H9 (cell line): Measurements from ENCODE around the gene GRID1. TPM values are rescaled to one million over a fixed set of nuclear protein-coding genes. Genes with fewer than 3 reads are reported as not detected.

Experiments used
- DNase-seq: peaks from one replicate; pipeline ENCODE4 v3.0.0-alpha.2; 2017
- H2AFZ ChIP-seq: one replicate; pipeline ENCODE4 v1.6.1; 2013; ENCODE audit warnings: mild to moderate bottlenecking, low read length, control low read depth, moderate library complexity
- H2AK5ac ChIP-seq: 2 replicates; pipeline ENCODE4 v1.6.1; 2013; ENCODE audit warnings: low read length, control low read depth, mixed read lengths; ENCODE audit not compliant: insufficient read length
- H2BK120ac ChIP-seq: one replicate; pipeline ENCODE4 v1.6.1; 2013; ENCODE audit warnings: low read depth, mild to moderate bottlenecking, low read length, control low read depth, inconsistent platforms; ENCODE audit not compliant: poor library complexity, severe bottlenecking
- H2BK12ac ChIP-seq: 2 replicates; pipeline ENCODE4 v1.6.1; 2013; ENCODE audit warnings: low read length, control low read depth, mixed read lengths, low read depth; ENCODE audit not compliant: insufficient read length
- H2BK15ac ChIP-seq: 2 replicates; pipeline ENCODE4 v1.6.1; 2013; ENCODE audit warnings: low read depth, low read length, control low read depth
- H2BK20ac ChIP-seq: one replicate; pipeline ENCODE4 v1.6.1; 2013; ENCODE audit warnings: low read depth, mild to moderate bottlenecking, low read length, control low read depth, inconsistent platforms; ENCODE audit not compliant: poor library complexity, severe bottlenecking
- H2BK5ac ChIP-seq: 2 replicates; pipeline ENCODE4 v1.6.1; 2013; ENCODE audit warnings: low read length, control low read depth, mixed read lengths; ENCODE audit not compliant: insufficient read length
- H3K14ac ChIP-seq: 2 replicates; pipeline ENCODE4 v1.6.1; 2013; ENCODE audit warnings: low read length, control low read depth; ENCODE audit not compliant: insufficient read depth
- H3K18ac ChIP-seq: 2 replicates; pipeline ENCODE4 v1.6.1; 2013; ENCODE audit warnings: low read depth, mild to moderate bottlenecking, mixed read lengths, low read length, control low read depth; ENCODE audit not compliant: insufficient read length
- H3K23ac ChIP-seq: 2 replicates; pipeline ENCODE4 v1.6.1; 2013; ENCODE audit warnings: low read length, control low read depth, mixed read lengths, low read depth; ENCODE audit not compliant: insufficient read length
- H3K23me2 ChIP-seq: 2 replicates; pipeline ENCODE4 v1.6.1; 2013; ENCODE audit warnings: low read depth, mild to moderate bottlenecking, mixed read lengths, low read length, control low read depth; ENCODE audit not compliant: insufficient read length, poor library complexity, severe bottlenecking
- H3K27ac ChIP-seq: 2 replicates; pipeline ENCODE4 v1.5.1; 2013; ENCODE audit warnings: low read length, control low read depth, mixed read lengths, low read depth; ENCODE audit not compliant: insufficient read length
- H3K27me3 ChIP-seq: 2 replicates; pipeline ENCODE4 v1.6.1; 2013; ENCODE audit warnings: low read length, control low read depth, inconsistent platforms; ENCODE audit not compliant: insufficient read depth
- H3K4ac ChIP-seq: 2 replicates; pipeline ENCODE4 v1.6.1; 2013; ENCODE audit warnings: low read depth, mild to moderate bottlenecking, control low read depth, inconsistent platforms, low read length, moderate library complexity
- H3K4me1 ChIP-seq: 2 replicates; pipeline ENCODE4 v1.6.1; 2013; ENCODE audit warnings: low read length, control low read depth, inconsistent platforms; ENCODE audit not compliant: insufficient read depth
- H3K4me2 ChIP-seq: 2 replicates; pipeline ENCODE4 v1.6.1; 2013; ENCODE audit warnings: low read length, control low read depth, mixed read lengths; ENCODE audit not compliant: insufficient read length, insufficient read depth
- H3K56ac ChIP-seq: 2 replicates; pipeline ENCODE4 v1.6.1; 2013; ENCODE audit warnings: low read depth, mild to moderate bottlenecking, mixed read lengths, low read length, control low read depth; ENCODE audit not compliant: insufficient read length
- H3K79me1 ChIP-seq: 2 replicates; pipeline ENCODE4 v1.6.1; 2013; ENCODE audit warnings: low read depth, mild to moderate bottlenecking, moderate library complexity, low read length, control low read depth, inconsistent platforms; ENCODE audit not compliant: insufficient read depth, poor library complexity, severe bottlenecking
- H3K79me2 ChIP-seq: 2 replicates; pipeline ENCODE4 v1.6.1; 2013; ENCODE audit warnings: low read length, control low read depth, inconsistent platforms; ENCODE audit not compliant: insufficient read depth
- H3K9ac ChIP-seq: 2 replicates; pipeline ENCODE4 v1.6.1; 2013; ENCODE audit warnings: low read length, control low read depth, mixed read lengths; ENCODE audit not compliant: insufficient read length; ENCODE audit errors: extremely low read depth
- H3K9me3 ChIP-seq: one replicate; pipeline ENCODE4 v1.6.1; 2013; ENCODE audit warnings: low read depth, low read length, inconsistent platforms; ENCODE audit not compliant: control insufficient read depth
- H3T11ph ChIP-seq: one replicate; pipeline ENCODE4 v1.6.1; 2013; ENCODE audit warnings: mild to moderate bottlenecking, low read length, control low read depth, inconsistent platforms
- H4K20me1 ChIP-seq: one replicate; pipeline ENCODE4 v1.6.1; 2013; ENCODE audit not compliant: control insufficient read depth, insufficient read length, insufficient read depth
- H4K5ac ChIP-seq: 2 replicates; pipeline ENCODE4 v1.6.1; 2013; ENCODE audit warnings: low read depth, mild to moderate bottlenecking, mixed read lengths, low read length, control low read depth; ENCODE audit not compliant: insufficient read length
- H4K8ac ChIP-seq: replicated peaks from 2 replicates; pipeline ENCODE4 v1.6.1; 2013; ENCODE audit warnings: low read length, control low read depth, mixed read lengths, low read depth; ENCODE audit not compliant: insufficient read length
- H4K91ac ChIP-seq: 2 replicates; pipeline ENCODE4 v1.6.1; 2013; ENCODE audit warnings: low read depth, mild to moderate bottlenecking, moderate library complexity, mixed read lengths, low read length, control low read depth; ENCODE audit not compliant: insufficient read length
- H3K27ac Mint-ChIP-seq, 3 experiments: 2 replicates in 2 of 3; 3 replicates in 1 of 3; pipeline ENCODE4 v1.8.0; 2020 to 2021; ENCODE audit warnings: mixed read lengths in 3 of 3, mild to moderate bottlenecking in 1 of 3, moderate library complexity in 1 of 3
- H3K27me3 Mint-ChIP-seq: 2 replicates; pipeline ENCODE4 v1.8.0; 2021; ENCODE audit warnings: low read depth, mild to moderate bottlenecking, moderate library complexity, mixed read lengths
- H3K36me3 Mint-ChIP-seq, 3 experiments: 2 replicates in 2 of 3; 3 replicates in 1 of 3; pipeline ENCODE4 v1.8.0; 2020 to 2021; ENCODE audit warnings: low read depth in 3 of 3, mixed read lengths in 3 of 3; ENCODE audit not compliant: insufficient read depth in 1 of 3
- H3K4me1 Mint-ChIP-seq, 2 experiments: 2 replicates each; pipeline ENCODE4 v1.8.0; 2020; ENCODE audit warnings: mixed read lengths in 2 of 2
- H3K4me3 Mint-ChIP-seq, 2 experiments: 2 replicates in 1 of 2; 3 replicates in 1 of 2; pipeline ENCODE4 v1.8.0; 2020 to 2021; ENCODE audit warnings: mild to moderate bottlenecking in 2 of 2, mixed read lengths in 2 of 2, moderate library complexity in 1 of 2
- H3K9me3 Mint-ChIP-seq, 2 experiments: 2 replicates in 1 of 2; 3 replicates in 1 of 2; pipeline ENCODE4 v1.8.0; 2020; ENCODE audit warnings: mild to moderate bottlenecking in 2 of 2, mixed read lengths in 2 of 2, moderate library complexity in 1 of 2
- CTCF ChIP-seq: fragments of 200-600 bp; sonication (generic); conservative IDR thresholded peaks from 3 replicates; pipeline ENCODE4 v1.8.0; 2021; ENCODE audit warnings: antibody characterized with exemption, mild to moderate bottlenecking
- WGBS: extraction: QIAGEN DNeasy Blood & Tissue Kit; methylation state at CpG from one replicate; pipeline ENCODE4 v1.1.7; 2013; ENCODE audit warnings: missing lambda C conversion rate, low lambda C conversion rate, mixed read lengths; ENCODE audit not compliant: insufficient read length; ENCODE audit errors: extremely low coverage; 5-methylcytosine and 5-hydroxymethylcytosine counted together
- total RNA-seq: library from RNA; stranded (reverse); gene quantifications from 2 replicates; pipeline ENCODE4 v1.2.1, GENCODE V29; 2021

GRID1 gene
- total RNA-seq, 1 experiment from 2014 or later, result 0.35 TPM

DNA sequence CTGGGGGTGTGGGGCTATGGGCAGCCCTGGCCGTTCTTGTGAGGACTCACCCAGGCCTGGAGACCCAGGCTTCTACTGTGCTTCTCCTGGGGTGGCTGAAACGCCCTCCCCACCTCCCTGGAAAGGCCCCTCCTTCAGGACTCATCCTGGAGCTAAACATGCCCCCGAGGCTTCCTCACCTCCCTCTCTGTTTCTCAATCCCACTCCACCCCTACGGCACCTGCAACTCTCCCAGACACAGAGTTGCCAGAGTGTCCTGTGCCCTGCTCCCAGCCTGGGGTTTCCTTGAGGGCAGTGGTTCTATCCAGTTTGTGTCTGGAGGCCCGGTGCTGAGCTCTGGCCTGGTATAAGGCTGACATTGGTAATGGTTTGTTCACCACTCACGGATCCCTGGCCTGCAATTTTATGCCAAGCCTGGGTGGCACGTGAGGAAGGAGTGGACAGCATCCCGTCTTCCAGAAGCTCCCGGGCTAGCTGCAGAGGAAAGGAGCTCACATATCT, 68.0 kb downstream of the GRID1 start:
- Histone ChIP-seq H4K5ac (no peak overlapping the region), H3K9me3 (no peaks in the 10 kb centered on the region), H3K18ac (no peak overlapping the region), H3K9ac (no peak overlapping the region), H2BK120ac (no peak overlapping the region), H2BK12ac (no peak overlapping the region), H4K91ac (no peak overlapping the region), H3K4ac (no peak overlapping the region), H3K14ac (no peak overlapping the region), H2AFZ (no peak overlapping the region), H3K23me2 (no peaks in the 10 kb centered on the region), H2AK5ac (no peak overlapping the region), H3T11ph (no peak overlapping the region), H2BK15ac (no peak overlapping the region), H3K79me1 (no peaks in the 10 kb centered on the region), H3K4me2 (no peak overlapping the region), H3K27me3 (no peaks in the 10 kb centered on the region), H3K23ac (no peak overlapping the region), H3K79me2 (no peaks in the 10 kb centered on the region), H3K4me1 (no peaks in the 10 kb centered on the region), H3K27ac (no peak overlapping the region), H4K8ac (no peak overlapping the region), H2BK20ac (no peak overlapping the region), H3K56ac (no peak overlapping the region), H2BK5ac (no peak overlapping the region), H4K20me1 (no peaks in the 10 kb centered on the region)
- Mint-ChIP-seq H3K27ac (peak overlapping the region in 1 of 3 experiments; percentile 64; a peak in 1 of 7 replicates), H3K9me3 (no peaks in the 10 kb centered on the region), H3K36me3 (no peaks in the 10 kb centered on the region), H3K4me3 (no peak overlapping the region), H3K4me1 (peaks cover 18 to 24% of the 10 kb centered on the region in 2 experiments), H3K27me3 (peaks cover 19% of the 10 kb centered on the region)
- peak; percentile 23 for DNase-seq
- WGBS, result no CpG with 5 or more reads among the region's 9 CpGs
- no peak for TF ChIP-seq CTCF
